Kidney (tissue), 14 donors: Measurements from ENCODE around the gene NRP1. TPM values are rescaled to one million over a fixed set of nuclear protein-coding genes. Genes with fewer than 3 reads are reported as not detected.

Experiments
- DNase-seq, 5 donors: peaks; one replicate each; pipeline ENCODE4 v3.0.0-alpha.2; 2013 to 2020
- FAIRE-seq: peaks from 2 replicates; lab custom pipeline; 2012; peaks lifted over from hg19 to GRCh38; lab: Jason Lieb, UNC
- H3K27ac ChIP-seq, 2 donors: one replicate each; pipeline ENCODE4 v1.7.0; 2013; ENCODE audit warnings: low read depth in 2 of 2, low read length in 2 of 2, inconsistent platforms in 1 of 2
- H3K27me3 ChIP-seq: one replicate; pipeline ENCODE4 v1.7.1; 2013; ENCODE audit warnings: low read length, inconsistent platforms; ENCODE audit not compliant: control insufficient read depth, insufficient read depth
- H3K36me3 ChIP-seq, 3 donors: one replicate each; pipeline versions ENCODE4 v1.7.0 to v1.7.1; 2013; ENCODE audit warnings: low read length in 3 of 3, control low read depth in 1 of 3, inconsistent platforms in 1 of 3; ENCODE audit not compliant: insufficient read depth in 3 of 3, control insufficient read depth in 2 of 3
- H3K4me1 ChIP-seq, 3 donors: one replicate each; pipeline versions ENCODE4 v1.7.0 to v1.7.1; 2013; ENCODE audit warnings: low read length in 3 of 3, inconsistent platforms in 1 of 3, low read depth in 1 of 3; ENCODE audit not compliant: control insufficient read depth in 2 of 3, insufficient read depth in 2 of 3
- H3K4me3 ChIP-seq, 3 donors: one replicate each; pipeline versions ENCODE4 v1.7.0 to v1.8.1; 2013; ENCODE audit warnings: low read length in 3 of 3, control low read depth in 1 of 3, inconsistent platforms in 1 of 3
- H3K9ac ChIP-seq, 3 donors: one replicate each; pipeline versions ENCODE4 v1.7.0 to v1.7.1; 2013; ENCODE audit warnings: low read length in 3 of 3, control low read depth in 1 of 3, inconsistent platforms in 1 of 3
- H3K9me3 ChIP-seq, 3 donors: one replicate each; pipeline versions ENCODE4 v1.7.0 to v1.7.1; 2013; ENCODE audit warnings: low read length in 3 of 3, control low read depth in 1 of 3, inconsistent platforms in 1 of 3; ENCODE audit not compliant: control insufficient read depth in 2 of 3, insufficient read depth in 1 of 3
- intact Hi-C: fragments of 100-400 bp; cut with DNase I; formaldehyde crosslinking; loops from one replicate; pipeline ENCODE4 v1.11.1; 2022
- polyA plus RNA-seq: library from polyadenylated mRNA; stranded (reverse); fragments of 350-450 nt; fragmentation: Illumina TruSeq; extraction: RNeasy Lipid Tissue Mini Kit (QIAGEN cat#74804); gene quantifications from one replicate; pipeline ENCODE4 v1.2.3, GENCODE V29; 2014; ENCODE audit warnings: low read depth, low replicate concordance; ENCODE audit not compliant: insufficient read depth
- total RNA-seq: library from RNA; stranded (reverse); fragmentation: NEBNext Ultra II Directional; extraction: Animal tissue kit (Norgen Biotek cat#: 25700); gene quantifications from one replicate; pipeline ENCODE4 v1.2.1, GENCODE V29; 2021
- TF ChIP-seq, protein P1 (sequence below): IDR thresholded peaks from 3 replicates; pipeline ENCODE4 v1.5.1; 2012; ENCODE audit warnings: mild to moderate bottlenecking, moderate library complexity, borderline replicate concordance; ENCODE audit not compliant: insufficient read depth; ENCODE audit errors: extremely low read depth
- donor health status: control.
- donor health status: control.
- donor health status: control.
- donor health status: control.
- donor health status: control.
- donor health status: DM: yes; HTN: yes; CAD: no.
- donor health status: Normal renal cell carcinoma (clear cell type).

NRP1 gene
- total and polyA plus RNA-seq, 2 donors from 2014 or later = 40.5 to 243 TPM

DNA sequence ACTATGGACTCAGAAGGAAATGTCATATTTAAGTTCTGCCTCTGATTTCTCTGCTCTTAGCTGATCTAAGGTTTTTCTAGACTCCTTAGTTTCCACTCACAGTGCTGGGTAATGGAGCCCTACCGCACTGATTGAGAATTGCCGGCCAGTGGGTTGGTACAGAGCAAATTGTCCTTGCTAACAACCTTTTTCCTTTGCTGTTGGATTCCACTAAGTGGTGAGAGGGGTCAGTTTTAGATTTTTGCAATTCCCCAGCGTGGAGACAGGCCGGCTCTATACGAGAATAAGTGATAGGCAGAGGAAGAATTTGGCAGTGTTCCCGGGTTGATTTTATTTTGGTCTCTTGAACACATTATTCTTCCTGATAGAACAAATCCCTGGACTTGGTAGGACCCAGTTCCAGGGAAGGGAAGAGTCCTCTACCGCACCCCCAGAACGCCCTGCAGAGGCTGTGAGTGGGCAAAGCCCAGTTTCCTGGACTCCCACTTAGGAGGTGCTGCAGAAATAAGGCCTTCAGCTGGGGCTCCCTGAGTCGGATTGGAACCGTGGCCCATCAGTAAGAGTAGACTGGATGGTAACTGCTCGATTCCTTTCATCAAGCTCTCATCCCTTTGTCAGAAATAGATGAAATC is 3.0 kb upstream of the NRP1 start:
- no peak for FAIRE-seq
- peak overlapping the region; percentile 89 to 97 for H3K27ac ChIP-seq
- H3K4me3 ChIP-seq = peak overlapping the region; percentile 57 to 77 (median 67)
- no peaks in the 10 kb centered on the region for H3K27me3 ChIP-seq
- intact Hi-C loops = loop anchor here (10.0 kb wide), 1 partner anchor 1297 kb away; no protein-coding TSS in a partner anchor
- DNase-seq = peak; percentile 56 to 85 (median 73)
- H3K36me3 ChIP-seq = no peaks in the 10 kb centered on the region
- TF ChIP-seq, protein P1, sequence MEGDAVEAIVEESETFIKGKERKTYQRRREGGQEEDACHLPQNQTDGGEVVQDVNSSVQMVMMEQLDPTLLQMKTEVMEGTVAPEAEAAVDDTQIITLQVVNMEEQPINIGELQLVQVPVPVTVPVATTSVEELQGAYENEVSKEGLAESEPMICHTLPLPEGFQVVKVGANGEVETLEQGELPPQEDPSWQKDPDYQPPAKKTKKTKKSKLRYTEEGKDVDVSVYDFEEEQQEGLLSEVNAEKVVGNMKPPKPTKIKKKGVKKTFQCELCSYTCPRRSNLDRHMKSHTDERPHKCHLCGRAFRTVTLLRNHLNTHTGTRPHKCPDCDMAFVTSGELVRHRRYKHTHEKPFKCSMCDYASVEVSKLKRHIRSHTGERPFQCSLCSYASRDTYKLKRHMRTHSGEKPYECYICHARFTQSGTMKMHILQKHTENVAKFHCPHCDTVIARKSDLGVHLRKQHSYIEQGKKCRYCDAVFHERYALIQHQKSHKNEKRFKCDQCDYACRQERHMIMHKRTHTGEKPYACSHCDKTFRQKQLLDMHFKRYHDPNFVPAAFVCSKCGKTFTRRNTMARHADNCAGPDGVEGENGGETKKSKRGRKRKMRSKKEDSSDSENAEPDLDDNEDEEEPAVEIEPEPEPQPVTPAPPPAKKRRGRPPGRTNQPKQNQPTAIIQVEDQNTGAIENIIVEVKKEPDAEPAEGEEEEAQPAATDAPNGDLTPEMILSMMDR = no peak
- H3K9ac ChIP-seq = peak overlapping the region in 2 of 3 donors; percentile 17 to 34
- no peaks in the 10 kb centered on the region for H3K9me3 ChIP-seq
- peaks cover 0 to 8% (median 2%) of the 10 kb centered on the region in 3 donors for H3K4me1 ChIP-seq

DNA sequence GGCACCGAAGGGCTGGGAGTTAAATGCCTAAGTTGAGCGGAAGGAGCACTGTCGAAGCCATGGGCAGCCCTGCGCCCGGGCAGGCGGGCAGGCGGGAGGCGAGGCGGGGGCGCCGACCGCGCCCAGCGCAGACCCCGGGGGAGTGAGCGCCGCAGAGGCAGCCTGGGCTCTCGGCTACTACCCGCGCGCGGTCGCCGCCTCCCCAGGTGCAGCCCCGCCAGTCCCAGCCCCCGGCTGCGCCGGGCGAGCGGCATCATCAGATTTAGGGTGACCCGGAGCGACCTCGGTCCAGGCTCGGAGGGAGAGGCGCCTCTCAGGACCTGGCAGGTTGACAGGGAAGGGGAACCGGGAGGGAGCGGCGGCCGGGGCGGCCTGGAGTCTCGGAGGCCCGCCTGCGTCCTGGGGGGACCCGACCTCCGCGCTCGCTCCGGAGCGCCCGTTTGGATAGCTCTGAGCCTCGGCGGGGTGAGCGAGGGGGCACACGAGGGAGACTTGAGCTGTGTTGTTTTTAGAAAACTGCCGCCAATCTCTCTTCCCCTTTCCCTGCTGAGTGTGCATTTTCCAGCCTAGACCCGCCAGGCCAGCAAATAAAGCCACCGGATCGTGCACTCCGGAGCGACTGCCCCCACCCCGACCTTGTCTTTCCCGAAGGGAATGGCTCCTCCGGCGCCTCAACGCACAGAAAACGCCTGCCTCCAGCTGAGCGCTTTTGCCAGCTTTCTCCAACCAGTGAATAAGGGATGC is 2.3 kb upstream of the NRP1 start:
- H3K4me1 ChIP-seq = peaks cover 0 to 8% (median 2%) of the 10 kb centered on the region in 3 donors
- TF ChIP-seq, protein P1 = no peak
- H3K36me3 ChIP-seq = no peaks in the 10 kb centered on the region
- H3K4me3 ChIP-seq = peak overlapping the region; percentile 57 to 77 (median 74)
- FAIRE-seq = no peak
- H3K9me3 ChIP-seq = no peaks in the 10 kb centered on the region
- H3K9ac ChIP-seq = peak overlapping the region; percentile 8 to 34 (median 17)
- intact Hi-C loops = loop anchor here (10.0 kb wide), 1 partner anchor 1298 kb away; no protein-coding TSS in a partner anchor
- peak; percentile 79 to 93 (median 87) for DNase-seq
- H3K27me3 ChIP-seq = no peaks in the 10 kb centered on the region
- H3K27ac ChIP-seq = peak overlapping the region; percentile 89 to 97

DNA sequence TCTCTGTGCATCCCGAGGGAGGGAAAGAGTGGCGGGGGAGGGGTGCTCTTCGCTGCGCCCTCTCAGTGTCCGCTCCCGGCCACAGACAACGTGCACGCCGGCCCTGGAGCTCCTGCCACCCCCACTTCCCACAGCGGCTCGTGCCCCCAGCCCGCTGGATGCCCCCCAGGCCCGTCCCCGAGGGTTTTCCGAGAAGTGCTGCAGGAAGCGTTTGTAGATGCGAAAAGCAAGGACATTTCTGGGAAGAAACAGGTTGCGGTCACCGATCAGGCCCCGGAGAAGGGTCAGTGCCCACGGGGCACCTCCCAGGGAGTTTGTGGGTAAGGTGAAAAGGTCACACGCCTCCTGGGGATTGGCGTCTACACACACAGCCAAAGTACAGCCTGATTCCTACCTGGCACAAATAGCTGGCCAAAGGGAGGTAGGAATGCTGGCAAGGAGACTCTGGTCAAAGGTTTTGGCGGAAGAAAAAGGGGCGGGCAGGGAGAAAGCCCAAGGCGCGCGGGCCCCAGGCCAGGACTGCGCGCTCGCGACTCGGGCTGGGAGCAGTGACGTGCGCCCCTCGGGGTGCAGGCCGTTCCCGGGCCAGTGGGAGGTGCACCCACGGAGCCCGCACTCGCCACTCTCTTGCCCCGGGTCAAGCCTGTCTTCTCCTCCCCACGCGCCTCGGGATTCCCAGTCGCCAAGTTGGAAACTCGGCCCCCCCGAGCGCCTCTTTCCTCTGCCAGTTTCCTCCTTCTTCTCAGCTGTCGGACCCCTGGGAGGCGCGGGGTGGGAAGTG is 1.5 kb upstream of the NRP1 start:
- TF ChIP-seq, protein P1 = no peak
- DNase-seq (peak; percentile 67 to 92 (median 83)), FAIRE-seq (no peak)
- no peaks in the 10 kb centered on the region for H3K27me3 ChIP-seq
- peak overlapping the region; percentile 89 to 97 for H3K27ac ChIP-seq
- no peaks in the 10 kb centered on the region for H3K36me3 ChIP-seq
- peak overlapping the region; percentile 37 to 77 (median 74) for H3K4me3 ChIP-seq
- peak overlapping the region in 1 of 3 donors; percentile 17 for H3K9ac ChIP-seq
- intact Hi-C loops = loop anchor here (10.0 kb wide), 1 partner anchor 1299 kb away; no protein-coding TSS in a partner anchor
- H3K9me3 ChIP-seq = no peaks in the 10 kb centered on the region
- peaks cover 0 to 4% (median 2%) of the 10 kb centered on the region in 3 donors for H3K4me1 ChIP-seq
